SU-DHL-6 (cell line): ENCODE measurements around the gene OCSTAMP.

ENCODE experiments used
- H2AFZ ChIP-seq: fragments of 200-600 bp; sonication (generic); 2 replicates; pipeline ENCODE4 v1.6.1; 2014; ENCODE audit warnings: low read depth, mild to moderate bottlenecking, moderate library complexity, mixed read lengths, antibody characterized with exemption, low read length; ENCODE audit not compliant: severe bottlenecking
- H3F3A ChIP-seq: fragments of 200-600 bp; shearing (Covaris generic); 2 replicates; pipeline ENCODE4 v1.6.0; 2016; ENCODE audit warnings: antibody characterized with exemption, mild to moderate bottlenecking; ENCODE audit not compliant: insufficient read depth
- H3K27ac ChIP-seq: fragments of 200-600 bp; sonication (generic); 2 replicates; pipeline ENCODE4 v1.5.1; 2016; ENCODE audit warnings: low read depth, mild to moderate bottlenecking, low read length, moderate library complexity, mixed read lengths
- H3K27me3 ChIP-seq: fragments of 200-600 bp; sonication (generic), shearing (Covaris generic); 2 replicates; pipeline ENCODE4 v1.6.0; 2014; ENCODE audit warnings: mild to moderate bottlenecking, low read length
- H3K36me3 ChIP-seq: fragments of 200-600 bp; sonication (generic); 2 replicates; pipeline ENCODE4 v1.6.1; 2014; ENCODE audit warnings: mild to moderate bottlenecking, low read length, mixed read lengths
- H3K4me2 ChIP-seq: fragments of 300-600, 200-600 bp; shearing (Covaris generic), sonication (generic); 2 replicates; pipeline ENCODE4 v1.6.0; 2014; ENCODE audit warnings: low read length, low read depth, mild to moderate bottlenecking; ENCODE audit not compliant: poor library complexity, severe bottlenecking
- H3K4me3 ChIP-seq: fragments of 200-600 bp; sonication (generic); 2 replicates; pipeline ENCODE4 v1.5.1; 2014; ENCODE audit warnings: antibody characterized with exemption, low read length, mild to moderate bottlenecking, mixed read lengths; ENCODE audit not compliant: insufficient read depth, poor library complexity, severe bottlenecking
- H3K79me2 ChIP-seq: fragments of 200-600 bp; sonication (generic); 2 replicates; pipeline ENCODE4 v1.6.1; 2014; ENCODE audit warnings: mild to moderate bottlenecking, low read length, moderate library complexity; ENCODE audit not compliant: insufficient read depth
- H3K9ac ChIP-seq: fragments of 200-600 bp; sonication (generic); 2 replicates; pipeline ENCODE4 v1.7.0; 2014; ENCODE audit warnings: mild to moderate bottlenecking, low read length
- H3K9me2 ChIP-seq: fragments of 200-600 bp; sonication (generic); replicated peaks from 2 replicates; pipeline ENCODE4 v1.6.1; 2014; ENCODE audit warnings: low read length; ENCODE audit not compliant: insufficient read depth
- H3K9me3 ChIP-seq: fragments of 200-600 bp; sonication (generic); 2 replicates; pipeline ENCODE4 v1.6.1; 2014; ENCODE audit warnings: low read length, mixed read lengths; ENCODE audit not compliant: insufficient read depth
- H4K20me1 ChIP-seq: fragments of 200-600 bp; sonication (generic); 2 replicates; pipeline ENCODE4 v1.6.1; 2014; ENCODE audit warnings: low read depth, mild to moderate bottlenecking, antibody characterized with exemption, low read length, moderate library complexity, mixed read lengths
- CTCF ChIP-seq: fragments of 200-600 bp; sonication (generic); IDR thresholded peaks from one replicate; pipeline ENCODE4 v1.5.1; 2017; ENCODE audit warnings: antibody characterized with exemption, mild to moderate bottlenecking, low read length, moderate library complexity; ENCODE audit not compliant: insufficient read depth, poor library complexity, severe bottlenecking
- EZH2phosphoT487 ChIP-seq: fragments of 200-600 bp; sonication (generic), shearing (Covaris generic); conservative IDR thresholded peaks from 2 replicates; pipeline ENCODE4 v1.6.1; 2018; ENCODE audit warnings: mild to moderate bottlenecking, antibody characterized with exemption, low read length, moderate library complexity, mixed read lengths

OCSTAMP gene

GRCh38 chr20:46530640-46531039 is 19.8 kb downstream of the OCSTAMP start:
- Histone ChIP-seq H2AFZ (no peak overlapping the region), H3K9me3 (no peaks in the 10 kb centered on the region), H3K27ac (no peak overlapping the region), H3K4me2 (no peak overlapping the region), H3K36me3 (no peaks in the 10 kb centered on the region), H3F3A (no peaks in the 10 kb centered on the region), H3K9me2 (no peaks in the 10 kb centered on the region), H3K4me3 (no peak overlapping the region), H3K79me2 (no peaks in the 10 kb centered on the region), H3K27me3 (no peaks in the 10 kb centered on the region), H3K9ac (no peak overlapping the region), H4K20me1 (no peaks in the 10 kb centered on the region)
- TF ChIP-seq CTCF = no peak
- no peak for TF ChIP-seq EZH2phosphoT487

DNA sequence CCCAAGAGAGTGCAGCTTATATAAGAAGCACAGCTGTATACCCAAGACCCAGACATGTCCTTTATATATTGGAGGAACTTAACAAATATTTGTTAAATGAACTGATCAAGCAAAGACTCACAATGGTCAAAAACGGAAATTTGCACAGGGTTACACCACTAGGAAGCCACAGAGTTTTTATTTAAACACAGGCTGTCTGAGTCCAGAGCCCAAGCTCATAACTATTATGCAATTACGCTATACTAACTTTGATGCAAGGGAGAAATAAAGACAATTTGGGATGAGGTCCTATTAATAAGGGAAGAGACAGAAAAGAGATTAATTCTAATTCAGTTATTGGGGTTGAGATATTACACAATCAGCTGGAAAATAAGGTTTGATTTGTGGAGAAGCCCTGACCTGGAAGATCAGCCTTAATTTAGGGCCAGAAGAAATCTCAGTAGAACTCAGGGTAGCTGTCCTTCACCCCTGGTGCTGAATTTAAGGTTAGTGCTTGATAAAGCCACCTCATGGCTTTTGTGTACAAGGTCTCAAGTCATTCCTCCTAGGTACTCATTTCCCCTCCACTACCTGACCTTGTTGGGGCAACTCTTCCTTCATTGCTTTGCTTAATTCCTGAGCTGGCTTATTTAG is 26.6 kb downstream of the OCSTAMP start:
- no peak overlapping the region for H3K9ac ChIP-seq
- H4K20me1 ChIP-seq = no peaks in the 10 kb centered on the region
- no peaks in the 10 kb centered on the region for H3K9me2 ChIP-seq
- H3K4me3 ChIP-seq = no peak overlapping the region
- no peaks in the 10 kb centered on the region for H3F3A ChIP-seq
- no peaks in the 10 kb centered on the region for H3K79me2 ChIP-seq
- no peak overlapping the region for H3K4me2 ChIP-seq
- no peaks in the 10 kb centered on the region for H3K36me3 ChIP-seq
- H3K27me3 ChIP-seq = no peaks in the 10 kb centered on the region
- TF ChIP-seq EZH2phosphoT487 (no peak), CTCF (no peak)
- no peak overlapping the region for H2AFZ ChIP-seq
- H3K9me3 ChIP-seq = no peaks in the 10 kb centered on the region
- no peak overlapping the region for H3K27ac ChIP-seq

DNA sequence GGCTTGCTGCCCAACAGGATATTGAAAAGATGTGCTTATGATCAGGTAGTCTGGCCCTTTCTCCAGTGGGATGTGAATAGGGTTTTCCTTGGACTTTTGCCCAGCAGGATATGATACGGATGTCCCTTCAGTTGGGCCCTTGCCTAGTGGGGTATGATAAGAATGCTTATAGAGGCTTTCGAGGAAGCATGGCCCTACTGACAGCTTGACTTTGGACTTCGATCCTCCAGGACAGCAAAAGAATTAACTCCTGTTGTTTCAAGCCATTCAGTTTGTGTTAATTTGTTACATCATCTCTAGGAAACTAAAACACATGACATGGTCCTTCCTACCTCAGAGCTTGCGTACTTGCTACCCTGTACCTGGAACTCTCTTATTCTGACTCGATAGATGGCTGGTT is 27.3 kb downstream of the OCSTAMP start:
- TF ChIP-seq EZH2phosphoT487 (no peak), CTCF (no peak)
- no peaks in the 10 kb centered on the region for H3K79me2 ChIP-seq
- no peak overlapping the region for H3K4me3 ChIP-seq
- H3K9me3 ChIP-seq = no peaks in the 10 kb centered on the region
- H3K9me2 ChIP-seq = no peaks in the 10 kb centered on the region
- no peak overlapping the region for H3K9ac ChIP-seq
- H3K27me3 ChIP-seq = no peaks in the 10 kb centered on the region
- no peaks in the 10 kb centered on the region for H3F3A ChIP-seq
- H4K20me1 ChIP-seq = no peaks in the 10 kb centered on the region
- H3K36me3 ChIP-seq = no peaks in the 10 kb centered on the region
- H2AFZ ChIP-seq = no peak overlapping the region
- H3K27ac ChIP-seq = no peak overlapping the region
- no peak overlapping the region for H3K4me2 ChIP-seq
